GM12873 (cell line): Measurements from ENCODE around the gene MIA2.

Experiments
- CTCF ChIP-seq: IDR thresholded peaks from 2 replicates; pipeline ENCODE4 v1.5.1; 2012; ENCODE audit warnings: low read depth, mild to moderate bottlenecking, moderate library complexity, low read length, control low read depth; ENCODE audit not compliant: insufficient read depth; ENCODE audit errors: missing control alignments

The MIA2 gene

GRCh38 chr14:39302124-39302810, 68.6 kb downstream of the MIA2 start:
- no peak for TF ChIP-seq CTCF

- no peak for TF ChIP-seq CTCF
These were observed 69.4 kb downstream of the MIA2 start for GRCh38 chr14:39303115-39303514.

- TF ChIP-seq CTCF, result no peak
These were observed 74.1 kb downstream of the MIA2 start for GRCh38 chr14:39307815-39308214.

- no peak for TF ChIP-seq CTCF
These were observed 76.3 kb downstream of the MIA2 start for GRCh38 chr14:39310051-39310450.

GRCh38 chr14:39315859-39316444, 82.2 kb downstream of the MIA2 start:
- no peak for TF ChIP-seq CTCF

- no peak for TF ChIP-seq CTCF
These were observed 83.3 kb downstream of the MIA2 start for GRCh38 chr14:39316830-39317553.

GRCh38 chr14:39318574-39318973, 84.9 kb downstream of the MIA2 start:
- no peak for TF ChIP-seq CTCF
